ENCODE results near the gene MGMT. TPM values are rescaled to one million over a fixed set of nuclear protein-coding genes. Genes with fewer than 3 reads are reported as not detected.

Gene MGMT
- polyA plus RNA-seq, 1 experiment = 10.9 TPM

DNA sequence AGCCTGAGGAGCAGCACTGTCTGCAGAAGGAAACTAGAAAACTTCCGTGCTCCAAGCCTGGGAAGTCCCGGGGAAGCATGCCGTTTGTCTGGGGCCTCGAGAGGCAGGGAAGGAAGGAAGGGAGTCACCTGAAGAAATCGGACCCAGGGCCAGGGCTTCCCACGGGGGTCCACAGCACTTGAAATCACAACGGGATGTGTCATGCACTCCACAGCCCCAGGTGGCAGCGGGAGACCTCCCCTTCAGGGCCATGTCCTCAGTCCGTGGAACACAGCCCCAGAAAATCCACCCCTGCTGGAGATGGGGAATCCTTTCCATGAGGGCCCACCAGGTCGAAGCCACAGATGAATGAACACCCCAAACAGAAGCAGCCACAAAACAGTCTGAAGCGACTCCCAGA lies 239.5 kb downstream of the MGMT start:
- Histone ChIP-seq H3K27ac (ENCODE audit: low read depth, low read length) (no peak overlapping the region), H3K27me3 (ENCODE audit: control insufficient read depth, insufficient read depth, low read length) (no peaks in the 10 kb centered on the region), H3K4me3 (ENCODE audit: low read depth, low read length) (no peak overlapping the region), H3K9me3 (ENCODE audit: control insufficient read depth, insufficient read depth, low read length) (peaks cover 40% of the 10 kb centered on the region)
- POLR2A ChIA-PET = no interaction called here
- DNase-seq (ENCODE audit: low read depth, low spot score) = no peak
- TF ChIP-seq, protein P1, sequence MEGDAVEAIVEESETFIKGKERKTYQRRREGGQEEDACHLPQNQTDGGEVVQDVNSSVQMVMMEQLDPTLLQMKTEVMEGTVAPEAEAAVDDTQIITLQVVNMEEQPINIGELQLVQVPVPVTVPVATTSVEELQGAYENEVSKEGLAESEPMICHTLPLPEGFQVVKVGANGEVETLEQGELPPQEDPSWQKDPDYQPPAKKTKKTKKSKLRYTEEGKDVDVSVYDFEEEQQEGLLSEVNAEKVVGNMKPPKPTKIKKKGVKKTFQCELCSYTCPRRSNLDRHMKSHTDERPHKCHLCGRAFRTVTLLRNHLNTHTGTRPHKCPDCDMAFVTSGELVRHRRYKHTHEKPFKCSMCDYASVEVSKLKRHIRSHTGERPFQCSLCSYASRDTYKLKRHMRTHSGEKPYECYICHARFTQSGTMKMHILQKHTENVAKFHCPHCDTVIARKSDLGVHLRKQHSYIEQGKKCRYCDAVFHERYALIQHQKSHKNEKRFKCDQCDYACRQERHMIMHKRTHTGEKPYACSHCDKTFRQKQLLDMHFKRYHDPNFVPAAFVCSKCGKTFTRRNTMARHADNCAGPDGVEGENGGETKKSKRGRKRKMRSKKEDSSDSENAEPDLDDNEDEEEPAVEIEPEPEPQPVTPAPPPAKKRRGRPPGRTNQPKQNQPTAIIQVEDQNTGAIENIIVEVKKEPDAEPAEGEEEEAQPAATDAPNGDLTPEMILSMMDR (IDR thresholded peaks at IDR 0.05; ENCODE audit: low read depth, low read length) = no peak
- CTCF ChIA-PET = no interaction called here

DNA sequence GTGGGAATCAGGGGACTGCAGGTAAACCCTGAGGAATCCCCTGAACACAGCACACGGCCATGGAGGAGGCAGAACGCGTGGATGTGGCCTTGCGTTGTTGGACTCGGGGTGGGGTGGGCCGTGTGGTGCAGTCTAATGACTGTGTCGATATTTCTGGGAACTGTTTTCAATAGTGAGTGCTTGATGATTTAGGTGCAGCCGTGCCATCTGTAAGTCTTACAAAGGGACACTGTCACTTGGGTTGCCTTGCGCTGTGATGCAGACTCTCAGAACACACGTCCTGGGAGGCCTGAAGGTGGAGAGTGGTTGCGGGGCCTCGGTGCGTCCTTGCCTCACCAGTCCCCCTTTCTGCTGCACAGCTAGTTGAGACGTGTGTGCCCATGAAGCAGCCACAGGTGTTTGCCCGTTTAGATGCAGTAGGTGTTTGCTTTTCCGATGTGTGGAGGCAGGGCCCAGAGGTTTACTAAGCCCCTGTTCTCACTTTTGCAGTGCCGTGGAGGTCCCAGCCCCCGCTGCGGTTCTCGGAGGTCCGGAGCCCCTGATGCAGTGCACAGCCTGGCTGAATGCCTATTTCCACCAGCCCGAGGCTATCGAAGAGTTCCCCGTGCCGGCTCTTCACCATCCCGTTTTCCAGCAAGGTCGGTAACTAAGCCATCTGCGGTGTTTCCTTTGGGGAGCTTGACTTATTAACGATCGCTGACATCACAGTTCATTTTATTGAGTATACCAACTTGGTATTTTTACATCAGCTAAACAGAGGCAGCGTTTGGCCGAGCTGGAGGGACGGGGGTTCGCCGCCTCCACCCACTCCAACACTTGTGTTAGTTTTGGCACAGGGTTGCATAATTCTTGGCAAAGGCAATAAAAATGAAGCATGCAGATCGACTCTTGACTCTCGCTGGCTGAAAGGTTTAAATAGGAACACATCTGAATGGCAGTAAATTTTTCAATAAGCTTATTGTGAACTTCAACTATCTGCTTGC lies 240.7 kb downstream of the MGMT start:
- ChIA-PET CTCF (no interaction called here), POLR2A (no interaction called here)
- no peak overlapping the region for H3K4me3 ChIP-seq (ENCODE audit: low read depth, low read length)
- H3K27me3 ChIP-seq (ENCODE audit: control insufficient read depth, insufficient read depth, low read length) = no peaks in the 10 kb centered on the region
- peak; percentile 7 for DNase-seq (ENCODE audit: low read depth, low spot score)
- TF ChIP-seq, protein P1 (IDR thresholded peaks at IDR 0.05; ENCODE audit: low read depth, low read length) = no peak
- peaks cover 33% of the 10 kb centered on the region for H3K9me3 ChIP-seq (ENCODE audit: control insufficient read depth, insufficient read depth, low read length)
- no peak overlapping the region for H3K27ac ChIP-seq (ENCODE audit: low read depth, low read length)

- CTCF ChIA-PET = no interaction called here
- POLR2A ChIA-PET = no interaction called here
- no peak overlapping the region for H3K4me3 ChIP-seq (ENCODE audit: low read depth, low read length)
Measured at GRCh38 chr10:129709101-129709500, 242.1 kb downstream of the MGMT start.

GRCh38 chr10:129709627-129710509 lies 242.8 kb downstream of the MGMT start:
- TF ChIP-seq, protein P1 (IDR thresholded peaks at IDR 0.05; ENCODE audit: low read depth, low read length) = no peak
- POLR2A ChIA-PET = no interaction called here
- CTCF ChIA-PET = no interaction called here
- no peak overlapping the region for H3K27ac ChIP-seq (ENCODE audit: low read depth, low read length)
- no peak overlapping the region for H3K4me3 ChIP-seq (ENCODE audit: low read depth, low read length)
- H3K27me3 ChIP-seq (ENCODE audit: control insufficient read depth, insufficient read depth, low read length) = no peaks in the 10 kb centered on the region
- peaks cover 23% of the 10 kb centered on the region; the same call in 1 of the 2 replicates for H3K9me3 ChIP-seq (ENCODE audit: control insufficient read depth, insufficient read depth, low read length)
- no peak for DNase-seq (ENCODE audit: low read depth, low spot score)

More at GRCh38 chr10:129709101-129709500, 242.1 kb downstream of the MGMT start:
- TF ChIP-seq, protein P1 (IDR thresholded peaks at IDR 0.05; ENCODE audit: low read depth, low read length) = no peak
- peaks cover 29% of the 10 kb centered on the region; the same call in 1 of the 2 replicates for H3K9me3 ChIP-seq (ENCODE audit: control insufficient read depth, insufficient read depth, low read length)
- no peak for DNase-seq (ENCODE audit: low read depth, low spot score)
- H3K27me3 ChIP-seq (ENCODE audit: control insufficient read depth, insufficient read depth, low read length) = no peaks in the 10 kb centered on the region
- no peak overlapping the region for H3K27ac ChIP-seq (ENCODE audit: low read depth, low read length)
